Measurements from ENCODE around the gene SLC22A23.

DNA sequence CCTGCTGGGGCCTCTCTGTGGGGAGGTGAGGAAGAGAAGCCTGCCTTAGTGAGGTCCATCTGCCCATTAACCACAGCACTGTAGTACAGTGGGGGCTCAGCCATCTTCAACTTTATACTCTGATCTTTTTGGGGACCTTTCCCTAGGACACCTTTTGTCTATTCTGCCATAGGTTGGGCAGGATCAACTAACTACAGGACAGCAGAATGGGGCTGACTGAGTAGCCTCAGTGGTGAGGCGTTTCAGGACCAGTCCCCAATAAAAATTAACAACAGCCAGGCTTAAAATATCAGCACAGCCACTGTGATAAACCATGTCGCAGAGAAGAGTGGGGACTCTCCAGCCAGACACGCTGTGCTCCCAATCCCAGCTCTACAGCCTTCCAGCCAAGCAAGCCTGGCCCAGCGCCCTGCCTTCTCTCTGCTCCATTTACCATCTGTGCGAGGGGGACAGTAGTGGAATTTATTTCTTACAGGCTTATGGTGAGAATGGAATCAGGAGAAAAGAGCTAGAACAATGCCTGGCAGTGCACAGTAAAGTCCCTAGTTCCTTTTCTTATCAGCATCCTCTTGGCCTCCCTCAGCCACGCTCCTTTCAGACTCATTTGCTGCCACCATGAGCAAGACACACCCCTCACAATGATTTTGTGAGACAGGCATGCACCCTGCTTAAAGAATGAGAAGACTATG lies 75.5 kb downstream of the SLC22A23 start:
- no peak for TF ChIP-seq POLR2AphosphoS5 (IDR thresholded peaks at IDR 0.05; ENCODE audit: low read depth, low read length)
- no peak for TF ChIP-seq POLR2A (IDR thresholded peaks at IDR 0.05; ENCODE audit: low read depth, low read length)

All from GM12892 (cell line).